Smooth muscle cell (in vitro differentiated cells): ENCODE measurements around the gene CCDC88C. TPM values are rescaled to one million over a fixed set of nuclear protein-coding genes. Genes with fewer than 3 reads are reported as not detected.
A peak's percentile ranks its signal among the peaks of the same experiment; 100 is the strongest.

ENCODE experiments used
- DNase-seq: peaks from one replicate; lab custom pipeline; 2025; ENCODE audit not compliant: unreplicated experiment; lab: John Stamatoyannopoulos, UW
- H2AFZ ChIP-seq: fragments of 200-600 bp; sonication (generic); 2 replicates; pipeline ENCODE4 v1.6.0; 2016; ENCODE audit warnings: antibody characterized with exemption, low read depth, mild to moderate bottlenecking
- H3F3A ChIP-seq: fragments of 200-600 bp; sonication (generic); 2 replicates; pipeline ENCODE4 v1.6.0; 2017; ENCODE audit warnings: antibody characterized with exemption, low read depth
- H3K27ac ChIP-seq: fragments of 200-600 bp; sonication (generic); 2 replicates; pipeline ENCODE4 v1.5.1; 2016; ENCODE audit warnings: low read depth, mild to moderate bottlenecking
- H3K27me3 ChIP-seq: fragments of 200-600 bp; sonication (generic); 2 replicates; pipeline ENCODE4 v1.6.1; 2016; ENCODE audit warnings: low read depth, mild to moderate bottlenecking
- H3K36me3 ChIP-seq: fragments of 200-600 bp; sonication (generic); 2 replicates; pipeline ENCODE4 v1.5.1; 2016; ENCODE audit warnings: low read depth
- H3K4me1 ChIP-seq: fragments of 200-600 bp; sonication (generic); 2 replicates; pipeline ENCODE4 v1.5.1; 2016; ENCODE audit warnings: low read depth
- H3K4me2 ChIP-seq: fragments of 200-600 bp; sonication (generic); 2 replicates; pipeline ENCODE4 v1.6.0; 2016; ENCODE audit warnings: mild to moderate bottlenecking
- H3K4me3 ChIP-seq: fragments of 200-600 bp; sonication (generic); 2 replicates; pipeline ENCODE4 v1.5.1; 2016; ENCODE audit warnings: mild to moderate bottlenecking
- H3K79me2 ChIP-seq: fragments of 200-600 bp; sonication (generic); 2 replicates; pipeline ENCODE4 v1.6.0; 2016; ENCODE audit warnings: low read depth, mild to moderate bottlenecking
- H3K9ac ChIP-seq: fragments of 200-600 bp; sonication (generic); 2 replicates; pipeline ENCODE4 v1.6.0; 2016; ENCODE audit warnings: low read depth
- H3K9me3 ChIP-seq: fragments of 200-600 bp; sonication (generic); replicated peaks from 2 replicates; pipeline ENCODE4 v1.5.1; 2016; ENCODE audit warnings: low read depth
- H4K20me1 ChIP-seq: fragments of 200-600 bp; sonication (generic); 2 replicates; pipeline ENCODE4 v1.6.0; 2016; ENCODE audit warnings: low read depth
- WGBS: methylation state at CpG from one replicate; pipeline ENCODE4 v1.1.7; 2016; ENCODE audit warnings: low lambda C conversion rate; 5-methylcytosine and 5-hydroxymethylcytosine counted together
- polyA plus RNA-seq: library from polyadenylated mRNA; unstranded; fragments of >200 nt; fragmentation: Nextera tagmentation; extraction: Ambion mirVana; gene quantifications from 2 replicates; pipeline ENCODE4 v1.2.1, GENCODE V29; 2016
- total RNA-seq: library from RNA; depleted of rRNA; stranded (reverse); fragments of >200 nt; gene quantifications from 2 replicates; pipeline ENCODE4 v1.2.3, GENCODE V29; 2014
- TF ChIP-seq, protein P1 (sequence below): fragments of 200-600 bp; sonication (generic); IDR thresholded peaks from 2 replicates; pipeline ENCODE4 v1.5.1; 2017; ENCODE audit warnings: borderline replicate concordance, mild to moderate bottlenecking, antibody characterized with exemption; ENCODE audit not compliant: insufficient read depth, poor library complexity, severe bottlenecking

The CCDC88C gene
- total and polyA plus RNA-seq, 2 experiments from 2014 or later = 1.1 TPM; not detected in 1

DNA sequence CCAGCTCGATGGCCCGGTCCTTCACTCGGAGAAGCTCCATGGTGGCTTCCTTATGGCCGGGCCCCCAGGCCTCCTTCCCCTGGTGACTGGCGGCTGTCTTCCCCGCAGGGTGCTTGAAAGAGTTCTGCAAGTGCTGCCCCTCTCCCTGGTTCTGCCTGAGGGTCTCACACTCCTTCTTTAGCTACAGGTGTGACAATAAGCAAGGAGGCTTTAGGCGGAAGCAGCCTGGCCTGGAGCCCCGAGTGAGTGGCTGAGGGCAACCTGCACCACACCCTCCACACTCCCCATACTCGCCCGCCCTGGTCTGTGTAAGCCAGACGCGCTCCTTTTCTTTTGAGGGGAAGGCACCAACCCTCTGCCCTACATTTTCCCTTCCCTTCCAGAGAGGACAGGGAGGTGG is 110.6 kb downstream of the CCDC88C start:
- Histone ChIP-seq H3K79me2 (no peaks in the 10 kb centered on the region), H3K4me3 (no peak overlapping the region), H4K20me1 (no peaks in the 10 kb centered on the region), H2AFZ (no peak overlapping the region), H3K4me1 (peaks cover 3% of the 10 kb centered on the region), H3F3A (no peaks in the 10 kb centered on the region), H3K27me3 (peaks cover 22% of the 10 kb centered on the region), H3K9me3 (no peaks in the 10 kb centered on the region), H3K4me2 (no peak overlapping the region), H3K27ac (no peak overlapping the region), H3K36me3 (no peaks in the 10 kb centered on the region), H3K9ac (no peak overlapping the region)
- TF ChIP-seq, protein P1, sequence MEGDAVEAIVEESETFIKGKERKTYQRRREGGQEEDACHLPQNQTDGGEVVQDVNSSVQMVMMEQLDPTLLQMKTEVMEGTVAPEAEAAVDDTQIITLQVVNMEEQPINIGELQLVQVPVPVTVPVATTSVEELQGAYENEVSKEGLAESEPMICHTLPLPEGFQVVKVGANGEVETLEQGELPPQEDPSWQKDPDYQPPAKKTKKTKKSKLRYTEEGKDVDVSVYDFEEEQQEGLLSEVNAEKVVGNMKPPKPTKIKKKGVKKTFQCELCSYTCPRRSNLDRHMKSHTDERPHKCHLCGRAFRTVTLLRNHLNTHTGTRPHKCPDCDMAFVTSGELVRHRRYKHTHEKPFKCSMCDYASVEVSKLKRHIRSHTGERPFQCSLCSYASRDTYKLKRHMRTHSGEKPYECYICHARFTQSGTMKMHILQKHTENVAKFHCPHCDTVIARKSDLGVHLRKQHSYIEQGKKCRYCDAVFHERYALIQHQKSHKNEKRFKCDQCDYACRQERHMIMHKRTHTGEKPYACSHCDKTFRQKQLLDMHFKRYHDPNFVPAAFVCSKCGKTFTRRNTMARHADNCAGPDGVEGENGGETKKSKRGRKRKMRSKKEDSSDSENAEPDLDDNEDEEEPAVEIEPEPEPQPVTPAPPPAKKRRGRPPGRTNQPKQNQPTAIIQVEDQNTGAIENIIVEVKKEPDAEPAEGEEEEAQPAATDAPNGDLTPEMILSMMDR = no peak
- WGBS = 88% methylated on average over 12 of the region's 12 CpGs
- DNase-seq = no peak

GRCh38 chr14:91306547-91306946 is 111.1 kb downstream of the CCDC88C start:
- peaks cover 22% of the 10 kb centered on the region for H3K27me3 ChIP-seq
- H3K36me3 ChIP-seq = no peaks in the 10 kb centered on the region
- no peaks in the 10 kb centered on the region for H3K9me3 ChIP-seq
- no peak overlapping the region for H3K4me2 ChIP-seq
- peaks cover 3% of the 10 kb centered on the region for H3K4me1 ChIP-seq
- no peaks in the 10 kb centered on the region for H3F3A ChIP-seq
- no peaks in the 10 kb centered on the region for H3K79me2 ChIP-seq
- H3K9ac ChIP-seq = no peak overlapping the region
- H4K20me1 ChIP-seq = no peaks in the 10 kb centered on the region
- H2AFZ ChIP-seq = no peak overlapping the region
- H3K27ac ChIP-seq = no peak overlapping the region
- WGBS = 90% methylated on average over 3 of the region's 3 CpGs
- no peak for DNase-seq
- H3K4me3 ChIP-seq = no peak overlapping the region
- TF ChIP-seq, protein P1 = no peak

DNA sequence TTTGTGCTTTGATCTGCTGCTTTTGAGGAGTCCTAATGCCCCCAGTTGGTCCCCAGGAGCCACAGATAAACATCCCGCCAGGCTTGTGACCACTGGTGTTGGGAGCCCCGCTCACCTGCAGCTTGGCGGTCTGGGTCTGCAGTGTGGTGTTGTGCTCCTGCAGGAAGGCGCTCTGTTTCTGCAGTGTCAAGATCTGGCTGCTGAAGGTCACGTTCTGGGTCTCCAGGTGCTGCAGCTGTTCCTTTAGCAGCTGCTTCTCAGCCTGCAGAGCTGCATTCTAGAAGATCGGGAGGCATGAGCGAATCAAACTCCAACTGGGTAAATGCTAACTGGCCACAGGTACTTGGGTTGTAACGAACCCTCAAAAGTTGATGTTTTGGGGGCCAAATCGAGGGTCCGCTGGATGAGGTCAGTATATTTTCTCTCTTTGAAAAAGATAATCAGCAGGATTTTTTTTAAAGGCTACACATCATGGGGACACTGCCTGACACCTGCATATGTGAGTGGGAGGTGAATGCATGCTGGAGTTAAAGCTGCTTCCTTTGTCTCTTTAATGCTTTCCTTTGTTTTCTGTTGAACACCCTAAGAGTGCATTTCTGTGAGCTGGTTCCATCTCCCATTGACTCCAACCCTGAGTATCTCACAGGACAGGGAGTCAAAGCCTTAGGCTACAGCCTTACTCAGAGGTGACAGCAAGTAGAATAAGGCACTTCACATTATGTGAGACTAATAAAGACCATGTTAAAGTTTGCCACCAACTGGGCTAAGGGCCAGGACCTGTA is 111.8 kb downstream of the CCDC88C start:
- Histone ChIP-seq H3K9me3 (no peaks in the 10 kb centered on the region), H3K4me2 (no peak overlapping the region), H3K36me3 (no peaks in the 10 kb centered on the region), H3F3A (no peaks in the 10 kb centered on the region), H3K27me3 (peaks cover 22% of the 10 kb centered on the region), H3K79me2 (no peaks in the 10 kb centered on the region), H3K4me3 (no peak overlapping the region), H2AFZ (no peak overlapping the region), H3K27ac (no peak overlapping the region), H3K4me1 (peaks cover 3% of the 10 kb centered on the region), H4K20me1 (no peaks in the 10 kb centered on the region), H3K9ac (no peak overlapping the region)
- DNase-seq = no peak
- 89% methylated on average over 10 of the region's 10 CpGs for WGBS
- TF ChIP-seq, protein P1 = no peak

DNA sequence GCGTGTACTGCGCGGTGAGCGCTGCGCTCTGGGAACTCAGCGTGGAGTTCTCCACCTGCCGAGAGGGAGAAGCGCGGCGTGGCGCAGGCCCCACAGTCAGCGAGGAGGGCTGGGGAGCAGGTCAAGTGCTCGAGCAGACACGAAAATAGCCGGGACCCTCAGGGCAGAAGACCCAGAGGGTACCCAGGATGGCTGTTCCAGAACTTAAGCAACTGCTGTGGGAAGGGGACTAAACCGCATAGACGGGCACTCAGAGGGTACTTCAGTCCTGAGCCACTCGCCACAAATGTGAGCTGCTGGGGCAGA is 113.7 kb downstream of the CCDC88C start:
- Histone ChIP-seq H3K27ac (no peak overlapping the region), H3K27me3 (peaks cover 22% of the 10 kb centered on the region), H4K20me1 (no peaks in the 10 kb centered on the region), H3K4me2 (peak overlapping the region; percentile 50), H3K79me2 (no peaks in the 10 kb centered on the region), H2AFZ (no peak overlapping the region), H3K9ac (no peak overlapping the region), H3K9me3 (no peaks in the 10 kb centered on the region), H3K4me1 (peaks cover 3% of the 10 kb centered on the region), H3K4me3 (no peak overlapping the region), H3F3A (no peaks in the 10 kb centered on the region), H3K36me3 (no peaks in the 10 kb centered on the region)
- no peak for DNase-seq
- 74% methylated on average over 18 of the region's 18 CpGs for WGBS
- TF ChIP-seq, protein P1 = no peak
